Naive thymus-derived CD8-positive, alpha-beta T cell (primary cell): Measurements from ENCODE around the gene CCDC15. TPM values are rescaled to one million over a fixed set of nuclear protein-coding genes. Genes with fewer than 3 reads are reported as not detected.

Experiments
- ATAC-seq, 2 donors: fragments of 150-1000 bp; cut with Tn5 transposase in 1 of 2; sonication (Bioruptor Pico), chemical (Tn5 transposase) in 1 of 2; 1 replicate in 1 of 2; 2 replicates in 1 of 2; pipeline ENCODE4 v1.10.0; 2021; ENCODE audit warnings: mild to moderate bottlenecking in 2 of 2, moderate library complexity in 2 of 2
- POLR2A ChIA-PET: fragments of 350-600 bp; sonication (Branson Sonifier 250); formaldehyde crosslinking; loops from one replicate; lab custom pipeline; 2021; ENCODE audit warnings: antibody characterized with exemption; lab: Charles Lee
- DNase-seq, 10 donors: peaks; one replicate each; pipeline versions ENCODE4 v3.0.0 to v3.0.0-alpha.2; 2020 to 2022
- H3K27ac Mint-ChIP-seq, 10 donors: one replicate each; pipeline ENCODE4 v1.8.0; 2020 to 2022; ENCODE audit warnings: mild to moderate bottlenecking in 10 of 10, mixed read lengths in 10 of 10, moderate library complexity in 4 of 10, inconsistent platforms in 1 of 10
- H3K27me3 Mint-ChIP-seq, 5 donors: one replicate each; pipeline ENCODE4 v1.8.0; 2021 to 2022; ENCODE audit warnings: mixed read lengths in 5 of 5
- H3K36me3 Mint-ChIP-seq, 3 donors: one replicate each; pipeline ENCODE4 v1.8.0; 2020 to 2022; ENCODE audit warnings: mixed read lengths in 3 of 3, mild to moderate bottlenecking in 2 of 3, inconsistent platforms in 1 of 3
- H3K4me1 Mint-ChIP-seq, 4 donors: one replicate each; pipeline ENCODE4 v1.8.0; 2021 to 2022; ENCODE audit warnings: mixed read lengths in 4 of 4
- H3K4me3 Mint-ChIP-seq, 10 donors: one replicate each; pipeline ENCODE4 v1.8.0; 2020 to 2022; ENCODE audit warnings: mild to moderate bottlenecking in 10 of 10, mixed read lengths in 10 of 10, moderate library complexity in 6 of 10, inconsistent platforms in 1 of 10
- H3K9me3 Mint-ChIP-seq, 9 donors: one replicate each; pipeline ENCODE4 v1.8.0; 2020 to 2022; ENCODE audit warnings: mixed read lengths in 9 of 9, mild to moderate bottlenecking in 3 of 9, inconsistent platforms in 1 of 9, moderate library complexity in 1 of 9
- polyA plus RNA-seq, 3 donors: library from polyadenylated mRNA; unstranded; fragments of 300-500 nt; fragmentation: Illumina TruSeq; gene quantifications; one replicate each; pipeline ENCODE4 v1.2.3, GENCODE V29; 2021
- total RNA-seq, 8 experiments: library from RNA in 2 of 8; stranded (reverse) in 2 of 8; gene quantifications; one replicate each; pipeline ENCODE4 v1.2.3 and lab custom pipeline; 2021 to 2026

The CCDC15 gene
- total and polyA plus RNA-seq, 5 experiments from 2014 or later = 1.5 to 2.8 (median 2.2) TPM

GRCh38 chr11:125072961-125073590 lies 119.1 kb downstream of the CCDC15 start:
- no peak for DNase-seq
- Mint-ChIP-seq H3K9me3 (no peaks in the 10 kb centered on the region), H3K36me3 (no peaks in the 10 kb centered on the region), H3K4me1 (peaks cover 5 to 40% (median 9%) of the 10 kb centered on the region in 4 donors), H3K27me3 (peaks cover 8 to 41% (median 28%) of the 10 kb centered on the region in 5 donors), H3K27ac (peak overlapping the region in 1 of 10 donors; percentile 46), H3K4me3 (no peak overlapping the region)
- POLR2A ChIA-PET = no interaction called here
- ATAC-seq = no peak

DNA sequence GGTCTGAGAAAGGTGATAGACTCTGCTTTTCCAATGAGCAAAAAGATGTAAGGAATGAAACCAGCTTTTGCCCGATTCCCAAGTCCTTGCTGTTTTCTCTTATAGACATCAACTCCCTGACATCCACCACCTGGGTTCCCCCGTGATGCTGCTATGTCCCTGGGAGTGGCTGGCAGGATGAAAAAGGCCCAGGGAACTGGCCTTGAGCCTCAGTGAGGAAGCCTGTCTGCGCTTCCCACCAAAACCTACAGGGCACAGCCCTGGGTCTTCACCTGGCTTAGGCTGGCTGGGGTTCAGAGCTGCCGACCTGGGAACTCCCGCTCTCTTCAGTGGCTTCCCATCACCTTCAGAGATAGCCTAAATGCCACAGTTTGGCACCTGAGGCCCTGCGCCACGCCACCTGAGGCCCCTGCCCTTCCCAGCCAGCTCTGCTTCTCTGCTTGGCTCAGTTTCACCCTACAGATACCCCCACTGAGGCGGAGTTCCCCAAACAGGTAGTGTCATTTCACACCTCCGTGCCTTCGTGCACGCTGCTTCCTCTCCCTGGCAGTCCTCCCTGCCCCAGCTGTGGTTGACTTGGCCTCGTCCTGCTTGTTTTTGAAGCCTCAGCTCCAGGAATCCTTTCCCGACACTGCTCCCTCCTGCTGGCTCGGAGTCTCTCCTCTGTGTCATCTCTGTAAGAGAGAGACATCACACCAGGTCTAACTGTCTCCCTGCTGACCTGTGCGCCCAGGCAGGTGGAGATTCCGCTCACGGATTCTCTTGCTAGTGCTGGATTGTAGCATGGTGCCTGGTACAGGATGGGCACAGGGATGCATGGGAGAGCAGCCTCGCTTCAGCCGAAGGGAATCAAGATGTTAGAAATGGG lies 119.8 kb downstream of the CCDC15 start:
- DNase-seq (no peak), ATAC-seq (no peak)
- Mint-ChIP-seq H3K4me1 (peaks cover 5 to 40% (median 9%) of the 10 kb centered on the region in 4 donors), H3K36me3 (no peaks in the 10 kb centered on the region), H3K4me3 (no peak overlapping the region), H3K9me3 (peaks cover 0 to 1% (median 0%) of the 10 kb centered on the region in 9 donors), H3K27me3 (peaks cover 4 to 33% (median 29%) of the 10 kb centered on the region in 5 donors), H3K27ac (peak overlapping the region in 1 of 10 donors; percentile 2)
- POLR2A ChIA-PET = no interaction called here

DNA sequence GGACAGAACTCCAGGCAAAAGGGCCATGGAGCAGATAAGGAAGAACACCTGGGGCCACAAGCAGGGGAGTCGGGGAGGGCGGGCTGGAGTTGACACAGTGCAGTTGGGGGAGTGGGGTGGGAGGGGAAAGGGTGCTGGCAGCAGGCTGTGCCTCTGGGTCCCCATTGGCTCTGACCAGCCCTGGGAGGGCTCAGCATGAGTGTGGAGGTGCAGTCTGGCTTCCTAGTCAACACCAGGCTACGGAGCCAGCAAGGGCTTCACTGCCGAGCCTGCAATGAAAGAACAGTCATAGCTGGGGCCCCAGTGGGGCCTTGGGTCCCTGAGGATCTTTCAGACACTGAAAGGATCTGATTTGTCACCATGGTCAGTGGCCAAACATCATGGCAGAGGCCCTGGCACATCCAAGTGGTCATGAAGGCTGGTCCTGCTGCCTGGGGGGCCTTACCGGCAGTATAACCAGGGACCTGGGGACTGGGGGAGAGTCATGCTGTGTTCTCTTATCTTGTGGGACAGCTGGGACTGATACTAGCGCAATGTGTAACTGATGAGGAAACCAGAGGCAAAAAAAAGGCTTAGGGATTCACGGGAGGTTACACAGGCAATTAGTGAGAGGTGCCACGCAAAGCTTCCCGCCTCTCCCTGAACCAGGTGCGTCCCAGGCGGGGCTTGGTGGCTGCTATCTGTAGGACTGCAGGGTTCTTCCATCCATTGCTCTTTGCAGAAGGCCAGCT lies 120.7 kb downstream of the CCDC15 start:
- peaks cover 0 to 25% (median 21%) of the 10 kb centered on the region in 5 donors for H3K27me3 Mint-ChIP-seq
- no peaks in the 10 kb centered on the region for H3K36me3 Mint-ChIP-seq
- ATAC-seq (no peak), DNase-seq (no peak)
- peaks cover 4 to 34% (median 9%) of the 10 kb centered on the region in 4 donors for H3K4me1 Mint-ChIP-seq
- H3K9me3 Mint-ChIP-seq = peaks cover 0 to 1% (median 0%) of the 10 kb centered on the region in 9 donors
- H3K27ac Mint-ChIP-seq = no peak overlapping the region
- POLR2A ChIA-PET = no interaction called here
- no peak overlapping the region for H3K4me3 Mint-ChIP-seq

DNA sequence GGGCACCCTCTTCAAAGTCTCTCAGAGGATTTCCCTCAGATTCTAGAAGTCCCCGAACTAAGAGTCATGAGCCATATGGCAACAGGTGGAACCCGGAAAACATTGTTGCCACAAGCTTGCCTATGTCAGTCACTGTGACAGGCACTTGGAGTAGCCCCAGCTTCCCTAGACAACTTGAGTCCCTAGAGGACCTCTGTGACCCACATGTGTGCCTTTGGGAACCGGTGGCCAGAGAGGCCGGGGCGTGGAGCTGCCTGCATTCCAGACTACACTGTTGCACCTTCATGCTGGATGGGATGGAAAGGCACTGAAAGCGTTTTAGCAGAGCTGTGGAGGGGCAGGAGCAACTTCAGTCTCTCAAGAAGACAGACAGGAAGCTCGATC lies 121.2 kb downstream of the CCDC15 start:
- peaks cover 0 to 1% (median 0%) of the 10 kb centered on the region in 9 donors for H3K9me3 Mint-ChIP-seq
- peaks cover 2 to 29% (median 8%) of the 10 kb centered on the region in 4 donors for H3K4me1 Mint-ChIP-seq
- no peak for ATAC-seq
- no peaks in the 10 kb centered on the region for H3K36me3 Mint-ChIP-seq
- no peak overlapping the region for H3K4me3 Mint-ChIP-seq
- POLR2A ChIA-PET = no interaction called here
- H3K27me3 Mint-ChIP-seq = peaks cover 0 to 19% (median 15%) of the 10 kb centered on the region in 5 donors
- no peak overlapping the region for H3K27ac Mint-ChIP-seq
- no peak for DNase-seq

DNA sequence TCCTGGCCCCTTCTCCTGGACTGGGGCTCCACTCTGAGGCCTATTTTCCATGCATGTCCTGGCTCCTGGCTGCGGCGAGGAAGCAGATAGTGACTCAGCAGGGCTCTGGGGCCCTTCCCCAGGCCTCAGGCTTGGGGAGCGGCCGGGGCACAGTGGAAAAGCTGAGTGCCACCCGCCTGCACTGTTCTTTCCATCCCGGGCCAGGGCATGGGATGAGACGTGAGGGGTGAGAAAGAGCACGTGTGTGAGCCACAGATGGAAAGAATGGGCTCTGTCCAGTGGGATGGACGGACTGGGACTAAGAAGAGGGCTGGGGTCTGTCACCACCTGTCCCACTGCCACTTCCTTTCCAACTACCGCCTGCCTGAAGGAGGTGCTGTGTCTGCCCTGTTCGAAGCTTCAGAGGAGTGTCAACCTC lies 121.9 kb downstream of the CCDC15 start:
- no peak for ATAC-seq
- no peak for DNase-seq
- Mint-ChIP-seq H3K4me1 (peaks cover 2 to 22% (median 4%) of the 10 kb centered on the region in 4 donors), H3K4me3 (no peak overlapping the region), H3K36me3 (no peaks in the 10 kb centered on the region), H3K9me3 (peaks cover 0 to 1% (median 0%) of the 10 kb centered on the region in 9 donors), H3K27ac (no peak overlapping the region), H3K27me3 (peaks cover 0 to 17% (median 13%) of the 10 kb centered on the region in 5 donors)
- POLR2A ChIA-PET = no interaction called here

- ATAC-seq = no peak
- no peaks in the 10 kb centered on the region for H3K36me3 Mint-ChIP-seq
- POLR2A ChIA-PET = interaction anchor here (0.6 kb wide), 1 partner anchor 11 kb away, joined by 3 read pairs; no protein-coding TSS in a partner anchor
- no peak for DNase-seq
- H3K27me3 Mint-ChIP-seq = peaks cover 0 to 17% (median 8%) of the 10 kb centered on the region in 5 donors
- H3K4me1 Mint-ChIP-seq = peaks cover 0 to 16% (median 2%) of the 10 kb centered on the region in 4 donors
- H3K9me3 Mint-ChIP-seq = peaks cover 0 to 1% (median 0%) of the 10 kb centered on the region in 9 donors
- H3K4me3 Mint-ChIP-seq = no peak overlapping the region
- peak overlapping the region in 1 of 10 donors; percentile 26 for H3K27ac Mint-ChIP-seq
These were observed 122.5 kb downstream of the CCDC15 start for GRCh38 chr11:125076378-125076945.

GRCh38 chr11:125078016-125078415 lies 124.0 kb downstream of the CCDC15 start:
- H3K27ac Mint-ChIP-seq = peak overlapping the region in 1 of 10 donors; percentile 23
- H3K36me3 Mint-ChIP-seq = no peaks in the 10 kb centered on the region
- peaks cover 0 to 15% (median 7%) of the 10 kb centered on the region in 5 donors for H3K27me3 Mint-ChIP-seq
- H3K4me3 Mint-ChIP-seq = no peak overlapping the region
- POLR2A ChIA-PET = no interaction called here
- DNase-seq = no peak
- no peak for ATAC-seq
- peaks cover 0 to 4% (median under 1%) of the 10 kb centered on the region in 4 donors for H3K4me1 Mint-ChIP-seq
- peaks cover 0 to 1% (median 0%) of the 10 kb centered on the region in 9 donors for H3K9me3 Mint-ChIP-seq

DNA sequence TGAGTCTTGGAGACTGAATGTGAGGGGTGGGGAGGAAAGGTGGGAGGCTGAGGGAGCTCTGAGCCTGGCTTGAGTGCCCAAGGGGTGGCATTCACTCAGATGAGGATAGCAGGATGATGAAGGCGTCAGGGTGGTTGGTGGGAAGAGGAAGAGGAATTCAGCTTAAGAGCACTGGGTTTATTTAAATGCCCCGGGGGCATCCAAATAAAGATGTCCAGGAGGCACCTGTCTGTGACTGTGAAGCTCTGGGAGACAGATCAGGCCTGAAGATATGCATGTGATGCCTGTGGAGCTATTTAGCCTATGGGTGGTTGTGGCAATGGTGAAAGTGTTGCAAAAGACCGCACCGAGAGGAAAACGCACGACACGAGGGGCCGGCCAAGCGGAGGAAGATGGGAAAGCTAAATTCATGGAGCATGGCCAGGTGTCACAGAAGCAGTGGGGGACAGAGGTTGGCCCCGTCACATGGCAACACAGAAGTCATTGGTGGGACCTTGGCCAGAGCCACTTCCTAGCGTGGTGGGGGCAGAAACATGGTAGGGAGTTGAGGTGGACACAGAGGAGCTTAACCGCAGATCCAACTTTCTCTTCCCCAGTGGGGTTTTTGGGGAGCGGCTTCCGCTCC lies 124.6 kb downstream of the CCDC15 start:
- H3K4me1 Mint-ChIP-seq = peaks cover 0 to 4% (median under 1%) of the 10 kb centered on the region in 4 donors
- H3K4me3 Mint-ChIP-seq = no peak overlapping the region
- ATAC-seq (no peak), DNase-seq (no peak)
- H3K27ac Mint-ChIP-seq = peak overlapping the region in 1 of 10 donors; percentile 23
- H3K36me3 Mint-ChIP-seq = no peaks in the 10 kb centered on the region
- POLR2A ChIA-PET = no interaction called here
- peaks cover 0 to 1% (median 0%) of the 10 kb centered on the region in 9 donors for H3K9me3 Mint-ChIP-seq
- H3K27me3 Mint-ChIP-seq = peaks cover 0 to 14% (median 7%) of the 10 kb centered on the region in 5 donors

GRCh38 chr11:125079151-125079877 lies 125.3 kb downstream of the CCDC15 start:
- Mint-ChIP-seq H3K9me3 (peaks cover 0 to 1% (median 0%) of the 10 kb centered on the region in 9 donors), H3K27me3 (peaks cover 0 to 11% (median 4%) of the 10 kb centered on the region in 5 donors), H3K4me3 (no peak overlapping the region), H3K36me3 (no peaks in the 10 kb centered on the region), H3K27ac (no peak overlapping the region), H3K4me1 (peaks cover 0 to 2% (median 0%) of the 10 kb centered on the region in 4 donors)
- ATAC-seq (no peak), DNase-seq (no peak)
- POLR2A ChIA-PET = no interaction called here

DNA sequence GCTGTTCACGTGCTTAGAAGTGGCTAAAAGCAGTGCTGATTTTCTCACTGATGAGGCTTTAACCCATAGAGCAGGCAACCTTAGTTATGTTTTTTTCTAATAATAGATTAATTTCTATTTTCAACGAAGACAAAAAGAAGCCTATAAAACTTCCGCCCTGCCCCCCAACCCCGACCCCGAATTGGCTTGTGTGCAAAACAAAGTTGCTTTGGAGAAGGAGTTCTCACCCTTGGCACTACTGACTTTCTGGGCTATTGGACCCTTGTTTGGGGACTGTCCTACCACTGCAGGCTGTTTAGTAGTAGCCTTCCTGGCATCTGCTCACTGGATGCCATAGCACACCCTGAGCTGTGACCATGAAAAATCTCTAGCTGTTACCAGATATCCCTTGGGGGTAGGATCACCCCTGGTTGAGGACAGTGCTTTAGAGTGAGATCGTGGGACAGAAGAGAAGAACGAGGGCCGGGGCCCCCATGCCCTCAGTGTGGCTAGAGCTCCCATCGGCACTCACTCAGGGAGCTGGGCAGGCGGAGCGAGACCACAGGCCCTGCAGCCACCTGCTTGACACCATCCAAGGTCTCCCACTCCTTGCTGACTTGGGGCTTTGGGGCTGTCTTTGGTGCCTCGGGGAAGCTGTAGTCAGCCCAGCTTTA lies 126.0 kb downstream of the CCDC15 start:
- no peak for DNase-seq
- Mint-ChIP-seq H3K4me3 (no peak overlapping the region), H3K27me3 (peaks cover 0 to 10% (median 4%) of the 10 kb centered on the region in 5 donors), H3K9me3 (peaks cover 0 to 1% (median 0%) of the 10 kb centered on the region in 9 donors), H3K27ac (no peak overlapping the region), H3K4me1 (peaks cover 0 to 2% (median 0%) of the 10 kb centered on the region in 4 donors), H3K36me3 (no peaks in the 10 kb centered on the region)
- ATAC-seq = no peak
- POLR2A ChIA-PET = no interaction called here

DNA sequence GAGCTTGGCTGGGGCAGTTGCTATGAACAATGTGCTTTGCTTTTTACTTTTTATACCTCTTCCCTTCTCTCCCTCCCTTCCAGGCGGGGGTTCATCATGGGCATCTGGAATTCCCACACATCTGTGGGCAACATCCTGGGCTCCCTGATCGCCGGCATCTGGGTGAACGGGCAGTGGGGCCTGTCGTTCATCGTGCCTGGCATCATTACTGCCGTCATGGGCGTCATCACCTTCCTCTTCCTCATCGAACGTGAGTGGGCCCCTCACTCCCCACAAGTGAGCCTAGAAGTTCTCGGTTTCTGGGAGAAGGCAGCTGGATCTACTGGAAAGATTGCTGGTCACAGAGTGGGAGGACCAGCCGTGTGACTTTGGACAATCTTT lies 126.5 kb downstream of the CCDC15 start:
- no peak for DNase-seq
- Mint-ChIP-seq H3K4me3 (no peak overlapping the region), H3K27me3 (peaks cover 0 to 10% (median 4%) of the 10 kb centered on the region in 5 donors), H3K9me3 (peaks cover 0 to 1% (median 0%) of the 10 kb centered on the region in 9 donors), H3K36me3 (no peaks in the 10 kb centered on the region), H3K4me1 (peaks cover 0 to 2% (median 0%) of the 10 kb centered on the region in 4 donors), H3K27ac (no peak overlapping the region)
- no peak for ATAC-seq
- POLR2A ChIA-PET = no interaction called here
